Suprapubic skin (tissue), 4 donors: ENCODE data around the gene CDHR3. TPM values are rescaled to one million over a fixed set of nuclear protein-coding genes. Genes with fewer than 3 reads are reported as not detected.

ENCODE experiments used
- DNase-seq, 2 donors: peaks; one replicate each; pipeline ENCODE4 v3.0.0-alpha.2; 2019; ENCODE audit warnings: low spot score in 2 of 2
- H3K27ac ChIP-seq: fragments of 200-600 bp; sonication (generic); one replicate; pipeline ENCODE4 v1.5.1; 2019
- H3K27me3 ChIP-seq: fragments of 200-600 bp; sonication (generic); one replicate; pipeline ENCODE4 v1.5.1; 2019
- H3K36me3 ChIP-seq: fragments of 200-600 bp; sonication (generic); one replicate; pipeline ENCODE4 v1.5.1; 2019
- H3K4me1 ChIP-seq: fragments of 200-600 bp; sonication (generic); one replicate; pipeline ENCODE4 v1.5.1; 2019
- H3K4me3 ChIP-seq: fragments of 200-600 bp; sonication (generic); one replicate; pipeline ENCODE4 v1.5.1; 2019; ENCODE audit warnings: mild to moderate bottlenecking
- H3K9me3 ChIP-seq: fragments of 200-600 bp; sonication (generic); one replicate; pipeline ENCODE4 v1.5.1; 2019
- CTCF ChIP-seq, 2 donors: fragments of 200-600 bp in 1 of 2; fragments of 450-650 bp in 1 of 2; sonication (generic) in 1 of 2; IDR thresholded peaks; one replicate each; pipeline ENCODE4 v1.5.1; 2016 to 2019; ENCODE audit warnings: antibody characterized with exemption in 2 of 2, mild to moderate bottlenecking in 1 of 2, moderate library complexity in 1 of 2
- EP300 ChIP-seq: sonication (generic); formaldehyde crosslinking; IDR thresholded peaks from one replicate; pipeline ENCODE4 v1.6.1; 2017; ENCODE audit warnings: antibody characterized with exemption
- POLR2A ChIP-seq, 2 donors: fragments of 450-650 bp; IDR thresholded peaks; one replicate each; pipeline ENCODE4 v1.6.1; 2017; ENCODE audit warnings: antibody characterized with exemption in 2 of 2, mild to moderate bottlenecking in 2 of 2, moderate library complexity in 2 of 2
- POLR2AphosphoS5 ChIP-seq, 3 donors: sonication (generic); formaldehyde crosslinking; IDR thresholded peaks; one replicate each; pipeline ENCODE4 v1.6.1; 2017; ENCODE audit warnings: antibody characterized with exemption in 3 of 3
- WGBS: methylation state at CpG from one replicate; pipeline ENCODE4 v1.1.5; 2018; 5-methylcytosine and 5-hydroxymethylcytosine counted together
- total RNA-seq, 4 donors: library from RNA; depleted of rRNA; stranded (reverse); fragments of >200 nt; gene quantifications; one replicate each; pipeline ENCODE4 v1.1.0, GENCODE V29; 2016

CDHR3 gene
- total RNA-seq, 4 donors from 2014 or later = 1.3 to 6.5 (median 2.7) TPM

- Histone ChIP-seq H3K4me1 (peaks cover 53% of the 10 kb centered on the region), H3K27me3 (no peaks in the 10 kb centered on the region), H3K27ac (no peak overlapping the region), H3K4me3 (no peak overlapping the region), H3K9me3 (no peaks in the 10 kb centered on the region), H3K36me3 (no peaks in the 10 kb centered on the region)
- no peak for DNase-seq
- TF ChIP-seq EP300 (no peak), CTCF (IDR thresholded peaks at IDR 0.05) (no peak), POLR2AphosphoS5 (IDR thresholded peaks at IDR 0.05) (no peak), POLR2A (IDR thresholded peaks at IDR 0.05) (no peak)
- WGBS = 85% methylated on average over 7 of the region's 7 CpGs
Measured at GRCh38 chr7:106054971-106055532, 92.0 kb downstream of the CDHR3 start.

- peak; percentile 78 to 89 for TF ChIP-seq CTCF (IDR thresholded peaks at IDR 0.05)
- no peak for TF ChIP-seq EP300
- Histone ChIP-seq H3K4me3 (no peak overlapping the region), H3K27me3 (no peaks in the 10 kb centered on the region), H3K27ac (no peak overlapping the region), H3K9me3 (no peaks in the 10 kb centered on the region), H3K4me1 (peaks cover 49% of the 10 kb centered on the region), H3K36me3 (no peaks in the 10 kb centered on the region)
- peak in 1 of 2 donors; percentile 86 for DNase-seq
- 55% methylated on average over 9 of the region's 9 CpGs for WGBS
Measured at GRCh38 chr7:106056513-106057203, 93.6 kb downstream of the CDHR3 start.

- no peak overlapping the region for H3K4me3 ChIP-seq
- TF ChIP-seq CTCF (IDR thresholded peaks at IDR 0.05) (no peak), POLR2AphosphoS5 (IDR thresholded peaks at IDR 0.05) (no peak), POLR2A (IDR thresholded peaks at IDR 0.05) (no peak), EP300 (no peak)
- H3K4me1 ChIP-seq = peaks cover 51% of the 10 kb centered on the region
- H3K27ac ChIP-seq = peak overlapping the region; percentile 59
- 70% methylated on average over 10 of the region's 10 CpGs for WGBS
- H3K9me3 ChIP-seq = no peaks in the 10 kb centered on the region
- H3K27me3 ChIP-seq = no peaks in the 10 kb centered on the region
- peak in 1 of 2 donors; percentile 63 for DNase-seq
- H3K36me3 ChIP-seq = no peaks in the 10 kb centered on the region
Measured at GRCh38 chr7:106057204-106057961, 94.3 kb downstream of the CDHR3 start.

GRCh38 chr7:106057962-106058927 lies 95.2 kb downstream of the CDHR3 start:
- no peak for TF ChIP-seq POLR2A (IDR thresholded peaks at IDR 0.05)
- TF ChIP-seq POLR2AphosphoS5 (IDR thresholded peaks at IDR 0.05) = peak in 2 of 3 donors; percentile 79 to 86
- H3K4me1 ChIP-seq = peaks cover 60% of the 10 kb centered on the region
- H3K9me3 ChIP-seq = no peaks in the 10 kb centered on the region
- H3K27ac ChIP-seq = peak overlapping the region; percentile 59
- no peaks in the 10 kb centered on the region for H3K36me3 ChIP-seq
- 44% methylated on average over 13 of the region's 19 CpGs for WGBS
- H3K27me3 ChIP-seq = no peaks in the 10 kb centered on the region
- peak in 1 of 2 donors; percentile 88 for DNase-seq
- H3K4me3 ChIP-seq = no peak overlapping the region

- DNase-seq = no peak
- WGBS = 40% methylated on average over 3 of the region's 3 CpGs
- H3K4me1 ChIP-seq = peaks cover 64% of the 10 kb centered on the region
- peak overlapping the region; percentile 59 for H3K27ac ChIP-seq
- no peaks in the 10 kb centered on the region for H3K27me3 ChIP-seq
- no peaks in the 10 kb centered on the region for H3K36me3 ChIP-seq
- H3K9me3 ChIP-seq = no peaks in the 10 kb centered on the region
- no peak overlapping the region for H3K4me3 ChIP-seq
- TF ChIP-seq CTCF (IDR thresholded peaks at IDR 0.05) (no peak), EP300 (no peak), POLR2A (IDR thresholded peaks at IDR 0.05) (no peak), POLR2AphosphoS5 (IDR thresholded peaks at IDR 0.05) (no peak)
Measured at GRCh38 chr7:106058928-106059324, 95.9 kb downstream of the CDHR3 start.
